SK-N-SH (cell line): ENCODE data around the gene PHF1. TPM values are rescaled to one million over a fixed set of nuclear protein-coding genes. Genes with fewer than 3 reads are reported as not detected.

Experiments used
- CTCF ChIA-PET: fragments of 300-600, 350-600 bp; formaldehyde crosslinking; extraction: SDS; loops from one replicate; lab custom pipeline; 2021; lab: Yijun Ruan, JAX
- POLR2A ChIA-PET: fragments of 350-600 bp; sonication (Branson Sonifier 250); formaldehyde crosslinking; extraction: SDS; loops from one replicate; lab custom pipeline; 2020; ENCODE audit warnings: antibody characterized with exemption, inconsistent platforms; lab: Yijun Ruan, JAX
- DNase-seq: peaks from one replicate; pipeline ENCODE4 v3.0.0; 2012
- H2AFZ ChIP-seq: fragments of 200-600 bp; sonication (generic); 2 replicates; pipeline ENCODE4 v1.8.1; 2016; ENCODE audit warnings: antibody characterized with exemption, mild to moderate bottlenecking, low read depth
- H3F3A ChIP-seq: fragments of 200-600 bp; sonication (generic); replicated peaks from 2 replicates; pipeline ENCODE3; 2016; ENCODE audit warnings: antibody characterized with exemption, mild to moderate bottlenecking; ENCODE audit not compliant: insufficient read depth
- H3K27ac ChIP-seq, 2 experiments: fragments of 200-500 bp in 1 of 2; fragments of 200-600 bp in 1 of 2; sonication (Bioruptor generic) in 1 of 2; sonication (generic), shearing (Covaris generic) in 1 of 2; 2 replicates each; pipeline versions ENCODE4 v1.5.1 to v1.6.1; 2014 to 2016; ENCODE audit warnings: low read depth in 2 of 2, inconsistent platforms in 1 of 2, low read length in 1 of 2, mild to moderate bottlenecking in 1 of 2, mixed read lengths in 1 of 2
- H3K27me3 ChIP-seq: fragments of 200-600 bp; sonication (generic), shearing (Covaris generic); 2 replicates; pipeline ENCODE4 v1.6.1; 2016; ENCODE audit warnings: mixed run types; ENCODE audit not compliant: insufficient read depth
- H3K36me3 ChIP-seq, 2 experiments: fragments of 200-500 bp in 1 of 2; fragments of 200-600 bp in 1 of 2; sonication (Bioruptor generic) in 1 of 2; sonication (generic) in 1 of 2; replicated peaks in 1 of 2; 2 replicates each; pipeline versions ENCODE3 to v1.5.1; 2014 to 2016; ENCODE audit warnings: low read length in 1 of 2, mild to moderate bottlenecking in 1 of 2; ENCODE audit not compliant: insufficient read depth in 2 of 2, control insufficient read depth in 1 of 2
- H3K4me1 ChIP-seq, 2 experiments: fragments of 200-500 bp in 1 of 2; fragments of 200-600 bp in 1 of 2; sonication (Bioruptor generic) in 1 of 2; sonication (generic), shearing (Covaris generic) in 1 of 2; 2 replicates each; pipeline versions ENCODE4 v1.5.1 to v1.6.1; 2014 to 2016; ENCODE audit warnings: low read depth in 1 of 2, low read length in 1 of 2, mixed run types in 1 of 2; ENCODE audit not compliant: insufficient read depth in 2 of 2, control insufficient read depth in 1 of 2
- H3K4me2 ChIP-seq: fragments of 200-600 bp; sonication (generic), shearing (Covaris generic); 2 replicates; pipeline ENCODE4 v1.6.1; 2017; ENCODE audit warnings: mixed run types
- H3K4me3 ChIP-seq, 2 experiments: fragments of 200-500 bp in 1 of 2; fragments of 200-600 bp in 1 of 2; sonication (Bioruptor generic) in 1 of 2; sonication (generic), shearing (Covaris generic) in 1 of 2; 2 replicates each; pipeline versions ENCODE4 v1.5.1 to v1.8.1; 2014 to 2016; ENCODE audit warnings: low read depth in 2 of 2, inconsistent platforms in 1 of 2, low read length in 1 of 2, mild to moderate bottlenecking in 1 of 2, mixed read lengths in 1 of 2, moderate library complexity in 1 of 2
- H3K79me2 ChIP-seq: fragments of 200-600 bp; sonication (generic); 2 replicates; pipeline ENCODE4 v1.8.1; 2017; ENCODE audit warnings: mild to moderate bottlenecking; ENCODE audit not compliant: insufficient read depth
- H3K9ac ChIP-seq: fragments of 200-600 bp; sonication (generic); 2 replicates; pipeline ENCODE4 v1.6.1; 2017; ENCODE audit warnings: mixed run types
- H3K9me2 ChIP-seq: fragments of 200-600 bp; sonication (generic); 2 replicates; pipeline ENCODE4 v1.6.1; 2017; ENCODE audit warnings: mixed run types
- H3K9me3 ChIP-seq: fragments of 200-600 bp; sonication (generic); 2 replicates; pipeline ENCODE4 v1.6.1; 2017; ENCODE audit warnings: mixed run types, mild to moderate bottlenecking, moderate library complexity
- H4K20me1 ChIP-seq: fragments of 200-600 bp; sonication (generic); 2 replicates; pipeline ENCODE4 v1.6.1; 2017; ENCODE audit warnings: mild to moderate bottlenecking, mixed run types; ENCODE audit not compliant: insufficient read depth
- EP300 ChIP-seq, 2 experiments: IDR thresholded peaks; 2 replicates each; pipeline versions ENCODE4 v1.4.0 to v1.6.1; 2012; ENCODE audit warnings: borderline replicate concordance in 1 of 2, low read depth in 1 of 2, low read length in 1 of 2
- EZH2phosphoT487 ChIP-seq: fragments of 200-600 bp; sonication (generic); IDR thresholded peaks from 2 replicates; pipeline ENCODE4 v1.6.1; 2017; ENCODE audit warnings: low read depth, mixed run types, mild to moderate bottlenecking, antibody characterized with exemption, moderate library complexity, borderline replicate concordance
- FOSL2 ChIP-seq: IDR thresholded peaks from 2 replicates; pipeline ENCODE4 v1.4.0; 2012; ENCODE audit warnings: low read depth, mild to moderate bottlenecking, moderate library complexity, borderline replicate concordance
- PBX3 ChIP-seq: IDR thresholded peaks from 2 replicates; pipeline ENCODE4; 2012
- REST ChIP-seq: IDR thresholded peaks from 2 replicates; pipeline ENCODE4 v1.6.1; 2012; ENCODE audit warnings: mild to moderate bottlenecking, low read depth, low read length, moderate library complexity
- SIN3A ChIP-seq: IDR thresholded peaks from 2 replicates; pipeline ENCODE4 v1.6.1; 2012; ENCODE audit warnings: low read depth, mild to moderate bottlenecking, low read length, moderate library complexity, borderline replicate concordance
- SMC3 ChIP-seq: IDR thresholded peaks from 2 replicates; pipeline ENCODE4 v1.6.1; 2012; ENCODE audit warnings: low read depth, low read length, improper control_type of control experiment
- USF1 ChIP-seq: IDR thresholded peaks from 2 replicates; pipeline ENCODE4 v1.4.0; 2012; ENCODE audit warnings: low read depth, borderline replicate concordance
- USF2 ChIP-seq: fragments of 150-350 bp; IDR thresholded peaks from 2 replicates; pipeline ENCODE4 v1.6.1; 2017; ENCODE audit warnings: antibody characterized with exemption, low read length, low read depth, borderline replicate concordance
- YY1 ChIP-seq: IDR thresholded peaks from 2 replicates; pipeline ENCODE4 v1.4.0; 2012; ENCODE audit warnings: low read depth, mild to moderate bottlenecking
- ZBTB33 ChIP-seq: IDR thresholded peaks from 2 replicates; pipeline ENCODE4 v1.4.0; 2012; ENCODE audit warnings: low read depth, borderline replicate concordance
- WGBS: methylation state at CpG from one replicate; pipeline ENCODE4 v1.1.6; 2017; ENCODE audit warnings: low lambda C conversion rate; 5-methylcytosine and 5-hydroxymethylcytosine counted together
- polyA plus RNA-seq, 3 experiments: library from polyadenylated mRNA; depleted of rRNA; stranded (reverse); fragments of >200 nt; gene quantifications; 2 replicates each; pipeline ENCODE4 v1.2.3, GENCODE V29; 2012
- small RNA-seq, 7 experiments: library from RNA; depleted of rRNA; stranded (forward); fragments of <200 nt; gene quantifications; one replicate each; pipeline ENCODE3, GENCODE V24; 2012

Gene PHF1
- polyA plus RNA-seq, 1 of the 3 experiments (the other 2 are of a cell fraction) = 48.7 TPM

GRCh38 chr6:33459226-33459625, 48.4 kb downstream of the PHF1 start:
- no peaks in the 10 kb centered on the region for H3K27me3 ChIP-seq
- TF ChIP-seq REST = no peak
- no peak for TF ChIP-seq EP300 (IDR thresholded peaks at IDR 0.05; ENCODE audit: borderline replicate concordance in 1 of 2, low read depth in 1 of 2, low read length in 1 of 2)
- TF ChIP-seq SIN3A = no peak
- TF ChIP-seq ZBTB33 = no peak
- TF ChIP-seq EZH2phosphoT487 = no peak
- no peak for TF ChIP-seq SMC3
- TF ChIP-seq USF2 = no peak
- TF ChIP-seq USF1 = no peak
- no peak for TF ChIP-seq PBX3
- no peak for TF ChIP-seq FOSL2
- no peak for TF ChIP-seq YY1
- TF ChIP-seq, all 33 proteins: peak for 0
- Histone ChIP-seq H3F3A (no peaks in the 10 kb centered on the region), H3K9ac (no peak overlapping the region), H2AFZ (no peak overlapping the region), H3K79me2 (peaks cover 18% of the 10 kb centered on the region), H3K4me3 (no peak overlapping the region), H3K27ac (no peak overlapping the region), H3K4me1 (peaks cover 0 to 10% of the 10 kb centered on the region in 2 experiments; a peak in 1 of 4 replicates), H3K36me3 (peaks cover 10 to 20% of the 10 kb centered on the region in 2 experiments), H3K9me3 (no peaks in the 10 kb centered on the region), H3K9me2 (no peaks in the 10 kb centered on the region), H3K4me2 (no peak overlapping the region), H4K20me1 (no peaks in the 10 kb centered on the region)
- CTCF ChIA-PET = interaction anchor here (0.7 to 1.0 kb wide), 2 partner anchors 16 to 33 kb away, joined by 3 to 5 read pairs; no protein-coding TSS in a partner anchor
- POLR2A ChIA-PET = no interaction called here
- WGBS = 100% methylated on average over 1 of the region's 2 CpGs
- DNase-seq = no peak

Small RNA genes within 50 kb of the gene (small RNA-seq; reads per million reads assigned to genes)
- 0 reads per million in 7 experiments for gene RPL35AP4
- 0 reads per million in 7 experiments for gene ZBTB9

Other genes with a start within 250 kb of the PHF1 start
- gene COL11A2, start 218.5 kb upstream of the PHF1 start, polyA plus RNA-seq (2012; rRNA removed) = 0.99 and 1.1 TPM in 2 replicates
- 45.8 and 61.0 TPM in 2 replicates for gene RXRB, start 210.3 kb upstream of the PHF1 start, polyA plus RNA-seq (2012; rRNA removed)
- gene SLC39A7, start 210.1 kb upstream of the PHF1 start, polyA plus RNA-seq (2012; rRNA removed) = 129 and 138 TPM in 2 replicates
- 33.5 and 37.5 TPM in 2 replicates for gene HSD17B8, start 206.4 kb upstream of the PHF1 start, polyA plus RNA-seq (2012; rRNA removed)
- 55.1 and 61.3 TPM in 2 replicates for gene RING1, start 202.5 kb upstream of the PHF1 start, polyA plus RNA-seq (2012; rRNA removed)
- 74.0 and 90.7 TPM in 2 replicates for gene VPS52, start 139.1 kb upstream of the PHF1 start, polyA plus RNA-seq (2012; rRNA removed)
- 12,112 and 13,423 TPM in 2 replicates for gene RPS18, start 138.9 kb upstream of the PHF1 start, polyA plus RNA-seq (2012; rRNA removed)
- gene B3GALT4, start 133.9 kb upstream of the PHF1 start, polyA plus RNA-seq (2012; rRNA removed) = 0.55 and 0.56 TPM in 2 replicates
- gene WDR46, start 121.8 kb upstream of the PHF1 start, polyA plus RNA-seq (2012; rRNA removed) = 153 and 172 TPM in 2 replicates
- 182 and 213 TPM in 2 replicates for gene PFDN6, start 121.4 kb upstream of the PHF1 start, polyA plus RNA-seq (2012; rRNA removed)
- 59.4 and 71.2 TPM in 2 replicates for gene RGL2, start 112.1 kb upstream of the PHF1 start, polyA plus RNA-seq (2012; rRNA removed)
- gene TAPBP, start 96.9 kb upstream of the PHF1 start, polyA plus RNA-seq (2012; rRNA removed) = 27.9 and 44.5 TPM in 2 replicates
- gene ZBTB22, start 93.3 kb upstream of the PHF1 start, polyA plus RNA-seq (2012; rRNA removed) = 19.5 and 22.2 TPM in 2 replicates
- 46.9 and 51.4 TPM in 2 replicates for gene DAXX, start 88.1 kb upstream of the PHF1 start, polyA plus RNA-seq (2012; rRNA removed)
- 29.6 and 35.9 TPM in 2 replicates for gene KIFC1, start 19.2 kb upstream of the PHF1 start, polyA plus RNA-seq (2012; rRNA removed)
- gene CUTA, start 7.1 kb downstream of the PHF1 start, polyA plus RNA-seq (2012; rRNA removed) = 349 and 444 TPM in 2 replicates
- 5.9 and 8.8 TPM in 2 replicates for gene SYNGAP1, start 9.1 kb downstream of the PHF1 start, polyA plus RNA-seq (2012; rRNA removed)
- 5.7 and 5.9 TPM in 2 replicates for gene ZBTB9, start 43.6 kb downstream of the PHF1 start, polyA plus RNA-seq (2012; rRNA removed)
- gene BAK1, start 169.3 kb downstream of the PHF1 start, polyA plus RNA-seq (2012; rRNA removed) = 15.4 and 21.2 TPM in 2 replicates
- gene ITPR3, start 210.3 kb downstream of the PHF1 start, polyA plus RNA-seq (2012; rRNA removed) = 4.7 and 8.1 TPM in 2 replicates